Omental fat pad (tissue), 4 donors: Measurements from ENCODE around the gene TVP23A. TPM values are rescaled to one million over a fixed set of nuclear protein-coding genes. Genes with fewer than 3 reads are reported as not detected.
"Not testable (repeated sequence)": the region's sequence is repeated elsewhere in the genome, so short reads cannot be mapped to it uniquely, and the experiment has no call there.

ENCODE experiments used
- ATAC-seq: fragments of 150-250 bp; one replicate; pipeline ENCODE4 v1.9.1; 2016; ENCODE audit warnings: mild to moderate bottlenecking, moderate library complexity; ENCODE audit not compliant: low FRiP score
- DNase-seq: peaks from one replicate; pipeline ENCODE4 v3.0.0-alpha.2; 2019; ENCODE audit warnings: low spot score
- CTCF ChIP-seq, 3 donors: fragments of 450-650 bp; IDR thresholded peaks; one replicate each; pipeline ENCODE4 v1.5.1; 2016 to 2017; ENCODE audit warnings: antibody characterized with exemption in 3 of 3, mild to moderate bottlenecking in 3 of 3, moderate library complexity in 2 of 3
- total RNA-seq, 4 donors: library from RNA; depleted of rRNA; stranded (reverse); fragments of >200 nt; gene quantifications; one replicate each; pipeline ENCODE4 v1.1.0, GENCODE V29; 2016

The TVP23A gene
- total RNA-seq, 4 donors from 2014 or later: 0.25 to 1.5 (median 0.84) TPM

GRCh38 chr16:10791048-10791447 lies 27.5 kb downstream of the TVP23A start:
- no peak for TF ChIP-seq CTCF (IDR thresholded peaks at IDR 0.05)
- DNase-seq (no peak), ATAC-seq (no peak)

DNA sequence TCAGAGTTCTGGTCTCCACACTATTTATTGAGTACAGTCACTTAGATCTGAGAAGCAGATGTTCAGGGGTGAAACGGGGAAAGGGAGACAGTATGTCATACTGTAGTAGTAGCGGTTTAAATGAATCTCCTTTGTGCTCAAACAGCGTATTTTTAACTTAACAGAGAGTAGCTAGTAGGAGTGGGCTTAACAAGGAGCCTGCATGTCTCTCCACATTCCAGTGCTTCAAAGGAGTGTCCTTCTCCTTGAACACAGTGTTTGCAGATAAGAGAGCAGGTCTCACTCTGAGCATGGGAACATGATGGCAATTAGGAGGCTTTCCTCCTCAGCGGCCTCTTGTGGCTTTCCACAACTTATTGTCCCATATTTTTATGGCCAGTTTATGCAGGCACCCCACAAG lies 30.0 kb downstream of the TVP23A start:
- ATAC-seq: not testable (repeated sequence)

GRCh38 chr16:10787304-10787703 lies 31.3 kb downstream of the TVP23A start:
- DNase-seq (no peak), ATAC-seq (no peak)
- TF ChIP-seq CTCF (IDR thresholded peaks at IDR 0.05): no peak

More for the DNA sequence above, 30.0 kb downstream of the TVP23A start:
- not testable (repeated sequence) for DNase-seq

GRCh38 chr16:10782628-10783027 lies 36.0 kb downstream of the TVP23A start:
- DNase-seq (no peak), ATAC-seq (no peak)
- TF ChIP-seq CTCF (IDR thresholded peaks at IDR 0.05): no peak

- DNase-seq: no peak
- no peak for ATAC-seq
- no peak for TF ChIP-seq CTCF (IDR thresholded peaks at IDR 0.05)
These were observed 38.0 kb downstream of the TVP23A start for GRCh38 chr16:10780628-10781027.

GRCh38 chr16:10779908-10780307 lies 38.7 kb downstream of the TVP23A start:
- not testable (repeated sequence) for DNase-seq, ATAC-seq

DNA sequence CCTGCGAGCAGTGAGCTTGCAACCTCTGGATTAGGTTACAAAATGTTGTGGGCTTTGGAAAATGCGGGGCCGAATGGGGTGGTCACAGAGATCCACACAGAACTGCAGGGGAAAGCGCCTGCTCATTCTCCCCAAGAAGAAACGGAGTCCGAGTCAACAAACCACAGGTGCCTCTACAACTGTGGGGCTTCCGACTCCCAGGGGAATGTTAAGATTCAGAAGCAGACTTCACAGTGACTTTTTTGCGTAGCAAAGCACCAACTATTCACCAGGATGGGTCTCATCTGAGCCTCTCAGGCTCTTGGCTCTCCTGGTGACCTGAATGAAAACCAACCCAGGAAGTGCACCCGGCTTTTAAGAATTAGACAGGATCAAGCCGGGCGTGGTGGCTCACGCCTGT lies 41.2 kb downstream of the TVP23A start:
- DNase-seq (no peak), ATAC-seq (no peak)
- TF ChIP-seq CTCF (IDR thresholded peaks at IDR 0.05): no peak

DNA sequence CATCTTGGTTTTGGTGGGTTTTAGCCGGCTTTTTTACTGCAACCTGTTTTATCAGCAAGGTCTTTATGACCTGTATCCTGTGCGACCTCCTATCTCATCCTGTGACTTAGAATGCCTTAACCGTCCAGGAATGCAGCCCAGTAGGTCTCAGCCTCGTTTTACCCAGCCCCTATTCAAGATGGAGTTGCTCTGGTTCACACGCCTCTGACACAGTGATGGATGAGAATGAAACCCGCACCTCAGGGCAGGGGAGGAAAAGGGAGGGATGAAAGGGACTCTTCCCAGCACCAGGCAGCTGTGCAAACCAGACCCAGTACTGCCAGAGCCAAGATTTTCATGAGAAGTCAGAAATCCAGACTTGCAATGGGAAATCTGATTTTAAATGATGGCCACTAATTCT lies 41.7 kb downstream of the TVP23A start:
- not testable (repeated sequence) for ATAC-seq, DNase-seq

- no peak for TF ChIP-seq CTCF (IDR thresholded peaks at IDR 0.05)
- DNase-seq (no peak), ATAC-seq (no peak)
These were observed 42.3 kb downstream of the TVP23A start for GRCh38 chr16:10776280-10776679.
